HepG2 (cell line): ENCODE data around the gene DUSP22. TPM values are rescaled to one million over a fixed set of nuclear protein-coding genes. Genes with fewer than 3 reads are reported as not detected.

Experiments
- TBX2 ChIP-seq: sonication (generic); formaldehyde crosslinking; IDR thresholded peaks from 2 replicates; pipeline ENCODE4 v1.5.0; 2020; ENCODE audit warnings: missing genetic modification reagents, mild to moderate bottlenecking, borderline replicate concordance
- ZNF407 ChIP-seq: sonication (generic); formaldehyde crosslinking; IDR thresholded peaks from one replicate; pipeline ENCODE4 v1.5.1; 2020; ENCODE audit warnings: mild to moderate bottlenecking, missing genetic modification reagents; ENCODE audit errors: not compliant biosample characterization
- polyA plus RNA-seq, 8 experiments: library from polyadenylated mRNA; depleted of rRNA in 3 of 8; stranded (reverse) in 7 of 8; unstranded in 1 of 8; fragments of >200 nt; fragmentation: Illumina TruSeq in 4 of 8; extraction: Trizol in 4 of 8; gene quantifications; 2 replicates each; pipeline versions ENCODE4 v1.2.1 to v1.2.3, GENCODE V29; 2011 to 2016; ENCODE audit warnings: low read depth in 4 of 8, missing spikeins in 1 of 8, mixed read lengths in 1 of 8; ENCODE audit not compliant: insufficient read depth in 1 of 8
- total RNA-seq, 5 experiments: library from RNA; depleted of rRNA; stranded (reverse); fragments of >200 nt; fragmentation: Illumina TruSeq; extraction: Trizol; gene quantifications; 2 replicates each; pipeline ENCODE4 v1.2.3, GENCODE V29; 2016; ENCODE audit warnings: low read depth in 1 of 5
- TF ChIP-seq, protein P1 (sequence below): sonication (generic); formaldehyde crosslinking; IDR thresholded peaks from 2 replicates; pipeline ENCODE4 v1.4.0; 2020; ENCODE audit warnings: missing genetic modification reagents

The DUSP22 gene
- total and polyA plus RNA-seq, 2 of the 13 experiments (the other 11 are each of a cell fraction or from before 2014, with no cell fraction given) = 20.2 to 32.8 TPM

GRCh38 chr6:361411-362132, 69.3 kb downstream of the DUSP22 start (continued):
- TF ChIP-seq ZNF407 (CRISPR knock-in tag) = peak; percentile 41
- 0 out of 2 replicates have a peak, but pooled peaks have one; percentile 22 for TF ChIP-seq TBX2
- TF ChIP-seq, protein P1, sequence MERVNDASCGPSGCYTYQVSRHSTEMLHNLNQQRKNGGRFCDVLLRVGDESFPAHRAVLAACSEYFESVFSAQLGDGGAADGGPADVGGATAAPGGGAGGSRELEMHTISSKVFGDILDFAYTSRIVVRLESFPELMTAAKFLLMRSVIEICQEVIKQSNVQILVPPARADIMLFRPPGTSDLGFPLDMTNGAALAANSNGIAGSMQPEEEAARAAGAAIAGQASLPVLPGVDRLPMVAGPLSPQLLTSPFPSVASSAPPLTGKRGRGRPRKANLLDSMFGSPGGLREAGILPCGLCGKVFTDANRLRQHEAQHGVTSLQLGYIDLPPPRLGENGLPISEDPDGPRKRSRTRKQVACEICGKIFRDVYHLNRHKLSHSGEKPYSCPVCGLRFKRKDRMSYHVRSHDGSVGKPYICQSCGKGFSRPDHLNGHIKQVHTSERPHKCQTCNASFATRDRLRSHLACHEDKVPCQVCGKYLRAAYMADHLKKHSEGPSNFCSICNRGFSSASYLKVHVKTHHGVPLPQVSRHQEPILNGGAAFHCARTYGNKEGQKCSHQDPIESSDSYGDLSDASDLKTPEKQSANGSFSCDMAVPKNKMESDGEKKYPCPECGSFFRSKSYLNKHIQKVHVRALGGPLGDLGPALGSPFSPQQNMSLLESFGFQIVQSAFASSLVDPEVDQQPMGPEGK (CRISPR knock-in tag) = peak; percentile 18
